HUDEP-2 (cell line): ENCODE results near the gene IP6K3.

ENCODE experiments used
- DNase-seq, 76 experiments: peaks; one replicate each; lab custom pipeline; 2025; ENCODE audit not compliant: unreplicated experiment in 76 of 76; lab: John Stamatoyannopoulos, UW

Gene IP6K3

DNA sequence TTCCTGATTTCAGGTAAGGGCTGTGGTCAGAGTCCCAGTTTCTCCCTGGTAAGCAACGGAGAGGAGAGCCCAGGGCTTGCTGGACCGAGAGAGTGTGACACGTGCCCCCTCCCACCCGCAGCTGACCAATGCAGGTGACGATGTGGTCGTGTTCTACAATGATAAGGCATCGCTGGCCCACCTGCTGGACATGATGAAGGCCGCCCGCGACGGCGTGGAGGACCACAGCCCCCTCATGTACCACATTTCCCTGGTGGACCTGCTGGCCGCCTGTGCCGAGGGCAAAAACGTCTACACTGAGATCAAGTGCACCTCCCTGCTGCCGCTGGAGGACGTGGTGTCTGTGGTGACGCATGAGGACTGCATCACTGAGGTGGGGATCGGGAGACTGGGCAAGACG lies 66.9 kb downstream of the IP6K3 start:
- no peak for DNase-seq

DNA sequence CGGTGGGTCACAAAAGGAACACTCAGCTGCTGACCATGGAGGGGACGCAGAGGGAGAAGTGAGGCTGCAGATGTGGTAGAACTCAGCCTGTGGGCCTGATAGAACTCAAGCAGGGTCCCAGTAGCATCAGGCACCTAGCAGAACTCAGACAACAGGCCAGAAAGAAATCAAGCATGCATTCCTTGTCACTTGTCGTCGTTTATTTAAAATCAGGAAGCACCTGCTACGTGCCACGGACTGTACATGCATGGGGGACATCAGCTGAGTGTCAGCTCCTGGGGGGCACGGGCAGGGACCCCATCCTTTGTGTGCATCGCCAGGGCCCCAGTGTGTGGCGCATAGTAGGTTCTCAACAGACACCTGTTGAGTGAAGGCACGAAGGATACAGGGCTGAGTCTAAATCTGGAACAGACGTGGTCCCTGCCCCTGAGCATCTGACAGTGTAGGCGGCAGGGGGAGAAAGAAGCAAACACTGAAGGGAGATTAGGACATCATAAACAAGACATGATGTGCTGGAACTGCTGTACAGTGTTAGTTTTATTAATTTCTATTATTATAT lies 67.7 kb downstream of the IP6K3 start:
- no peak for DNase-seq

- no peak for DNase-seq
These were observed 68.3 kb downstream of the IP6K3 start for GRCh38 chr6:33678233-33678931.

- no peak for DNase-seq
These were observed 69.0 kb downstream of the IP6K3 start for GRCh38 chr6:33677689-33678088.

DNA sequence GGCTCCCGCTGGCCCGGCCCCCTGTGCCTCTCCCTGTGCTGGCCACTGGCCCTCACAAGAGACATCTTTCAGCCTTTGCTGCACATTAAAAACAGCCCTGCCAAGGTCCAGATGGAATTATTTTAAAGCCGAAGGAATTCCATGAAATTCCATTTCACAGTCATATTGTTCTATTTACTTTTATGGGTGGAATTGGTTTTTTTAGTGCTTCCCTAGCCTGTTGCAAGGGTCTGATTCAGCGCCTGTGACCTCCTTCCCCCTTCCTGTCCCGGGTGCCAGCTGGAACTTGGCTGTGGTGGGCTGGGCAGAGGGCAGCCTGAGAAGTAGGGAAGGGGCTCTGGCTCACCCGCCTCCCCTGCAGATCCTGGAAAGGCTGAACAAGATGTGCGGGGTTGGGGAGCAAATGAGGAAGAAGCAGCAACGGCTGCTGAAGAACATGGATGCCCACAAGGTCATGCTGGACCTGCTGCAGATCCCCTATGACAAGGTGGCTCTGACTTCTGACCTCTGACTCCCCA lies 69.5 kb downstream of the IP6K3 start:
- DNase-seq = no peak

- DNase-seq = no peak
These were observed 70.1 kb downstream of the IP6K3 start for GRCh38 chr6:33676416-33677142.

DNA sequence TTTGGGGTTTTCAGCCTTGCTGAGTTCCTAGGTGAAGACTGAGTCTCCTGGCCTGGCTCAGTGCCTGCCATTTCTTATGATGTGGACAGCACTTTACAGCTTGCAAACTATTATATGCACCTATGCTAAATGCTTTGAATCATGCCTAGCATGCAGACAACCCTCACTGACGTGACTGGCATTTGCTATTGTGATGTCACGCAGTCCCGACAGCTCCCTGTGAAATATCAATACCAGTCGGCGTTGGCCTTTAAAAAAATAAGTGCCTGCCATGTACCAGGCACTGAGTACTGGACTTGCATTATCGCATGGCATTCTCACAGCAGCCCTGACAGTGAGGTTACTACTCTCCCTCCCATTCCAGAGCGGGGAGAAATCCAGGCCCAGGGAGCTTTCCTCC lies 70.7 kb downstream of the IP6K3 start:
- DNase-seq = no peak

GRCh38 chr6:33673851-33674250 lies 72.9 kb downstream of the IP6K3 start:
- DNase-seq = no peak

DNA sequence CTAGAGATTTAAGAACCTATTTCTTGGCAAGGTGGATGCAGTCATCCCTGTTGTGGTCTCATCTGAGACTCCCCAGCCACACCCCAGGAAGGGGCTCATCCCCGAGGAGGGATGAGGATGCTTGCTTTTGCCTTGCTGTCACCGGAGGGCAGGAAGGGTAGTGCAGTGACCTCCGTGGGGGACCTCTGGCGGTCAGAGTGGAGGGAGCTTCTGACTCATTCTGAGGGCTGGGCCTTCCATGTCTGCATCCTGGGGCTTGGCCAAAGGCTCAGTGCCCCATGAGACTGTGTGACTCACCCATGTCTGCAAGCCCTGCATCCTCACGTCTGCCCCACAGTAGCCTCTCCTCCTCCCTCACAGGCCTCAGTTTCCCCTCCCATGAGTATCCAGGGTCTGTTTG lies 73.9 kb downstream of the IP6K3 start:
- DNase-seq = peak in 72 of 76 experiments; percentile 23 to 92 (median 70)

DNA sequence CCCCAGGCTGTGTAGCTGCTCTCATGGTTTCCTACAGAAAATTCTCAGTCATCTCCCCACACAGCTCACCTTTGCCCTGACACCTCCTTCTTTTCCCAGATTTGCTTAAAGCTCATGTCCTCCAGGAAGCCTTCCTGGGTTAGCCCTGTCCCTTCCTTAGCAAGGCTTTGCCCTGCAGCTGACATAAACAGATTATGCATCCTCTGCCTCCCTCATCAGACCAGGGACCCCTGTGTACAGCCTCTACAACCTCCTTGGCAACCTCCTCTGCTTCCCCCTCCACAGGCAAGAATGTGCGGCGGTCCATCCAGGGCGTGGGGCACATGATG lies 75.0 kb downstream of the IP6K3 start:
- no peak for DNase-seq
